ENCODE measurements around the gene HERC2. TPM values are rescaled to one million over a fixed set of nuclear protein-coding genes. Genes with fewer than 3 reads are reported as not detected.

Gene HERC2
- total and polyA plus RNA-seq, 2 of the 13 experiments (the other 11 are each of a cell fraction or from before 2014, with no cell fraction given): 17.6 to 24.8 TPM

DNA sequence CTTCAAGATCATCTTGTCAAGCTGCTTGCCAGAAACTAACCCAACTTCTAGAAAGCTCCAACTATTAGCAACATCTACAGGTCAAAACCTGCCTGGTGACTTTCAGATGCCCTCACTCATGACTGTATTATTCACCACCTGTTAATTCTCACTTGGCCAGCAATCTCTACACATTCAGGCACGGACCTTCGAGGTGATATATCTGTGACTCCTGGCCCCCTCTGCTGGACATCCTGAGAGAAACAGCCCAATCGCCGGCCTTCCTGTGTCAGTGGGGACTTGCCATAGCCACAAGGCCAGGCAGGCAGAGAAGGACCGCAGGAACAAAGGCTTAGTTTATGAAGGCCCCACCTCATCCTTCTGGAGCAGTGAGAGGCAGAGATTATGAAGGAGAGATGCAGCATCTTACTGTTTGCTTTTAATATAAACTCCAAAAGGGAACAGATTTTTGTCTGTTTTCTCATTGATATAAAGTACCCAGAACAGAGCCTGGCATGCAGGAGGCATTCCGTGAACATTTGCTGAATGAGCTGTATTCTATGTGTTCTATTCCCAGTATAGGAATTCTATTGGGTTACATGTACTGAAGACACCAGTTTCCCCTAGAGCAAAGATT lies 198.5 kb downstream of the HERC2 start (continued):
- TF ChIP-seq, protein P1, sequence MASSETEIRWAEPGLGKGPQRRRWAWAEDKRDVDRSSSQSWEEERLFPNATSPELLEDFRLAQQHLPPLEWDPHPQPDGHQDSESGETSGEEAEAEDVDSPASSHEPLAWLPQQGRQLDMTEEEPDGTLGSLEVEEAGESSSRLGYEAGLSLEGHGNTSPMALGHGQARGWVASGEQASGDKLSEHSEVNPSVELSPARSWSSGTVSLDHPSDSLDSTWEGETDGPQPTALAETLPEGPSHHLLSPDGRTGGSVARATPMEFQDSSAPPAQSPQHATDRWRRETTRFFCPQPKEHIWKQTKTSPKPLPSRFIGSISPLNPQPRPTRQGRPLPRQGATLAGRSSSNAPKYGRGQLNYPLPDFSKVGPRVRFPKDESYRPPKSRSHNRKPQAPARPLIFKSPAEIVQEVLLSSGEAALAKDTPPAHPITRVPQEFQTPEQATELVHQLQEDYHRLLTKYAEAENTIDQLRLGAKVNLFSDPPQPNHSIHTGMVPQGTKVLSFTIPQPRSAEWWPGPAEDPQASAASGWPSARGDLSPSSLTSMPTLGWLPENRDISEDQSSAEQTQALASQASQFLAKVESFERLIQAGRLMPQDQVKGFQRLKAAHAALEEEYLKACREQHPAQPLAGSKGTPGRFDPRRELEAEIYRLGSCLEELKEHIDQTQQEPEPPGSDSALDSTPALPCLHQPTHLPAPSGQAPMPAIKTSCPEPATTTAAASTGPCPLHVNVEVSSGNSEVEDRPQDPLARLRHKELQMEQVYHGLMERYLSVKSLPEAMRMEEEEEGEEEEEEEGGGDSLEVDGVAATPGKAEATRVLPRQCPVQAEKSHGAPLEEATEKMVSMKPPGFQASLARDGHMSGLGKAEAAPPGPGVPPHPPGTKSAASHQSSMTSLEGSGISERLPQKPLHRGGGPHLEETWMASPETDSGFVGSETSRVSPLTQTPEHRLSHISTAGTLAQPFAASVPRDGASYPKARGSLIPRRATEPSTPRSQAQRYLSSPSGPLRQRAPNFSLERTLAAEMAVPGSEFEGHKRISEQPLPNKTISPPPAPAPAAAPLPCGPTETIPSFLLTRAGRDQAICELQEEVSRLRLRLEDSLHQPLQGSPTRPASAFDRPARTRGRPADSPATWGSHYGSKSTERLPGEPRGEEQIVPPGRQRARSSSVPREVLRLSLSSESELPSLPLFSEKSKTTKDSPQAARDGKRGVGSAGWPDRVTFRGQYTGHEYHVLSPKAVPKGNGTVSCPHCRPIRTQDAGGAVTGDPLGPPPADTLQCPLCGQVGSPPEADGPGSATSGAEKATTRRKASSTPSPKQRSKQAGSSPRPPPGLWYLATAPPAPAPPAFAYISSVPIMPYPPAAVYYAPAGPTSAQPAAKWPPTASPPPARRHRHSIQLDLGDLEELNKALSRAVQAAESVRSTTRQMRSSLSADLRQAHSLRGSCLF (CRISPR knock-in tag; IDR thresholded peaks at IDR 0.05; ENCODE audit: borderline replicate concordance): no peak
- TF ChIP-seq ZNF569 (CRISPR knock-in tag; IDR thresholded peaks at IDR 0.05; ENCODE audit: borderline replicate concordance): no peak
- peak; percentile 59 for TF ChIP-seq STAG1 (CRISPR knock-in tag; IDR thresholded peaks at IDR 0.05)
- TF ChIP-seq NFE2L1 (CRISPR knock-in tag; IDR thresholded peaks at IDR 0.05; ENCODE audit: borderline replicate concordance): no peak
- TF ChIP-seq NR2F2 (IDR thresholded peaks at IDR 0.05; ENCODE audit: borderline replicate concordance, low read depth): no peak
- TF ChIP-seq SMAD9 (CRISPR knock-in tag; IDR thresholded peaks at IDR 0.05): no peak
- no peak for TF ChIP-seq HES4 (CRISPR knock-in tag; IDR thresholded peaks at IDR 0.05; ENCODE audit: borderline replicate concordance)
- no peak for TF ChIP-seq CENPX (CRISPR knock-in tag; IDR thresholded peaks at IDR 0.05)

Measured in HepG2 (cell line).